ENCODE data around the gene DEFB113.

DEFB113 gene

GRCh38 chr6:49937017-49937416, 32.4 kb downstream of the DEFB113 start:
- DNase-seq, result no peak

GRCh38 chr6:49935387-49935786, 34.0 kb downstream of the DEFB113 start:
- no peak for DNase-seq

GRCh38 chr6:49934770-49935169, 34.7 kb downstream of the DEFB113 start:
- DNase-seq, result no peak

GRCh38 chr6:49933526-49933925, 35.9 kb downstream of the DEFB113 start:
- DNase-seq, result no peak

GRCh38 chr6:49929340-49929739, 40.1 kb downstream of the DEFB113 start:
- DNase-seq, result no peak

- DNase-seq, result no peak
Measured at GRCh38 chr6:49923826-49924225, 45.6 kb downstream of the DEFB113 start.

- DNase-seq, result no peak
Measured at GRCh38 chr6:49919935-49920644, 49.3 kb downstream of the DEFB113 start.

GRCh38 chr6:49919261-49919660, 50.2 kb downstream of the DEFB113 start:
- no peak for DNase-seq

- no peak for DNase-seq
Measured at GRCh38 chr6:49918787-49919186, 50.6 kb downstream of the DEFB113 start.
